T-helper 2 cell treated with Interferon-gamma antibody and Interleukin-4, amounts not matched to agents 5 μg/mL and 100 μg/mL, for 36 hours (primary cell): ENCODE data around the gene FSIP1.

Experiments
- DNase-seq: peaks from one replicate; pipeline ENCODE4 v3.0.0; 2021; ENCODE audit warnings: low spot score
- H3K27ac Mint-ChIP-seq: one replicate; pipeline ENCODE4 v1.8.0; 2021; ENCODE audit warnings: mild to moderate bottlenecking, mixed read lengths
- H3K27me3 Mint-ChIP-seq: one replicate; pipeline ENCODE4 v1.8.0; 2021; ENCODE audit warnings: low read depth, mixed read lengths
- H3K36me3 Mint-ChIP-seq: one replicate; pipeline ENCODE4 v1.8.0; 2021; ENCODE audit warnings: low read depth, mixed read lengths
- H3K4me1 Mint-ChIP-seq: one replicate; pipeline ENCODE4 v1.8.0; 2021; ENCODE audit warnings: low read depth, mixed read lengths
- H3K4me3 Mint-ChIP-seq: one replicate; pipeline ENCODE4 v1.8.0; 2022; ENCODE audit warnings: mild to moderate bottlenecking, moderate library complexity, mixed read lengths
- H3K9me3 Mint-ChIP-seq: one replicate; pipeline ENCODE4 v1.8.0; 2021; ENCODE audit warnings: mixed read lengths

The FSIP1 gene

DNA sequence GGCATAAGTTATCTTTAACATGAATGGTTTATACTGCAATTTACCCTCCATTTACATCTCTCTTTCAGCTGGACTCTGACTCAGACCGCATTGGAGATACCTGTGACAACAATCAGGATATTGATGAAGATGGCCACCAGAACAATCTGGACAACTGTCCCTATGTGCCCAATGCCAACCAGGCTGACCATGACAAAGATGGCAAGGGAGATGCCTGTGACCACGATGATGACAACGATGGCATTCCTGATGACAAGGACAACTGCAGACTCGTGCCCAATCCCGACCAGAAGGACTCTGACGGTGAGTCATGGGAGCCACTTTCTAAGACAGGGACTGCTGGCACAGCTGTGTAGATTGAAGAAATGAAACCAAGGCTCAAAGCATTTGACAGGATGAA lies 190.1 kb downstream of the FSIP1 start:
- Mint-ChIP-seq H3K4me1 (peaks cover 3% of the 10 kb centered on the region), H3K27ac (no peak overlapping the region), H3K4me3 (no peak overlapping the region), H3K9me3 (no peaks in the 10 kb centered on the region), H3K27me3 (peaks cover 12% of the 10 kb centered on the region), H3K36me3 (no peaks in the 10 kb centered on the region)
- DNase-seq: no peak

DNA sequence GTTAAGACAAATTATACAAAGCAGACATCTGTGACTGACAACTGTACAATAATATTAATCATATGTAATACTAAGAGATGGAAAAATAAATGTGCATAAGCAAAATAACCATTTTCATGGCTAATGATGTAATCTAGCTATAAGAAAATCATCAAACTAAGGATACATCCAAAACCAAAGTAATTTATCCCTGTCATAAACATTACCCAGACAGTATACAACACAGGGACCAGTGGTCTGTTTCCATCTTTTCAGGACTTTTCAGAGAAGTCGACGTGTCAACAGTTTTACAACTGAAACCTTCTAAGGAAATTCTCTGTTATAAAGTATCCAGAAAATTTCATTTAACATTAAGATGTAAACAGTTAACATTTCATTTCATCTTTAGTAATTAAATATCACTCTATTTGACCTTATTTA lies 190.7 kb downstream of the FSIP1 start:
- H3K27ac Mint-ChIP-seq: no peak overlapping the region
- H3K27me3 Mint-ChIP-seq: peaks cover 12% of the 10 kb centered on the region
- no peak overlapping the region for H3K4me3 Mint-ChIP-seq
- no peak for DNase-seq
- H3K36me3 Mint-ChIP-seq: no peaks in the 10 kb centered on the region
- no peaks in the 10 kb centered on the region for H3K9me3 Mint-ChIP-seq
- H3K4me1 Mint-ChIP-seq: peaks cover 3% of the 10 kb centered on the region

DNA sequence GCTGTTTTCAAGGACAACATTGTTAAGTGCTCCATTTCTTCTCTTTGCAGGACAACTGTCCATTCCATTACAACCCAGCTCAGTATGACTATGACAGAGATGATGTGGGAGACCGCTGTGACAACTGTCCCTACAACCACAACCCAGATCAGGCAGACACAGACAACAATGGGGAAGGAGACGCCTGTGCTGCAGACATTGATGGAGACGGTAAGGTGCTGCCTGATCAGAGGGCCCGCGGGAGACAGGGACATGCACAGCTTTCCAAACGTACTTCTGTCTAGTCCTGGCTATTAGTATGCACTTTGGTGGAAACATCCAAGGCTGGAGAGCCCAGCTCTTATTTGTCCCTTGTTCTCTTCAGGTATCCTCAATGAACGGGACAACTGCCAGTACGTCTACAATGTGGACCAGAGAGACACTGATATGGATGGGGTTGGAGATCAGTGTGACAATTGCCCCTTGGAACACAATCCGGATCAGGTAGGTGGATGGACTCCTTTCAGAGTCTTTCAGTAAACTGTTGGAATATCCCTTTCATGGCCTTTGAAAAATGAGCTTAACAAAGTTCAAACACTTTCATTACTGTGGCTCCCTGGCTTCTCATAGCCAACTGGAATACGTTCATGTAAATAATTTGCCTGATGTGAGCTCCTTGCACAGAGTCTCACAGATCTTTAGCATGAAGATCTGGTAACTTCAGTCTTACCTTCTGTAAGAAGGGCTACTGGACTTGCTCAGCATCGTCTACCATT lies 191.3 kb downstream of the FSIP1 start:
- Mint-ChIP-seq H3K4me3 (no peak overlapping the region), H3K36me3 (no peaks in the 10 kb centered on the region), H3K27ac (no peak overlapping the region), H3K9me3 (no peaks in the 10 kb centered on the region), H3K27me3 (peaks cover 12% of the 10 kb centered on the region), H3K4me1 (peaks cover 3% of the 10 kb centered on the region)
- DNase-seq: no peak

DNA sequence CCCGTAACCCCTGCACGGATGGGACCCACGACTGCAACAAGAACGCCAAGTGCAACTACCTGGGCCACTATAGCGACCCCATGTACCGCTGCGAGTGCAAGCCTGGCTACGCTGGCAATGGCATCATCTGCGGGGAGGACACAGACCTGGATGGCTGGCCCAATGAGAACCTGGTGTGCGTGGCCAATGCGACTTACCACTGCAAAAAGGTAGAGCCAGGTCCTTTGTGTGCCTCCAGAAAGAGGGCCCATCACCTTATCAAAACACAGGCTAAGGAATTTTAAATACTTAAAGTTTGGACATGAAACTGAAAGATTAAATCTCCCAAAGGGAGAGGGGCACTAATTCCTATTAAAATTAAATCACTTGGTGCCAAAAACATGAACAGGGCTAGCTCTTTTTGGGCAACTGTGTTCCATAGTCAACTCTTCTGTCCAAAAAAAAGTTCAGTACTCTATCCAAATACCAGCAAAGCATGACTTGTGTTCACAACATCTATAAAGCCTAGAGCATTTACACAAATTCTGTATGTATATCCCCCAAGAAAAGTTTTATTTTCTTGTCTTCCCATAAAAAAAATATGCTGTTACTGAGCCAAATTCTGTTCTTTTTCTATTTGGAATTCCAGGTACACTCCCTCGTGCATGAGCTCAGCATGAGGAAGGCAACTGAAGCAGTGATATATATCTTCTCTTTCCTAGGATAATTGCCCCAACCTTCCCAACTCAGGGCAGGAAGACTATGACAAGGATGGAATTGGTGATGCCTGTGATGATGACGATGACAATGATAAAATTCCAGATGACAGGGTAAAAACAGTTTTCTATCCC lies 192.6 kb downstream of the FSIP1 start:
- Mint-ChIP-seq H3K27me3 (peaks cover 18% of the 10 kb centered on the region), H3K4me3 (no peak overlapping the region), H3K9me3 (no peaks in the 10 kb centered on the region), H3K36me3 (no peaks in the 10 kb centered on the region), H3K27ac (no peak overlapping the region), H3K4me1 (peaks cover 4% of the 10 kb centered on the region)
- DNase-seq: no peak

DNA sequence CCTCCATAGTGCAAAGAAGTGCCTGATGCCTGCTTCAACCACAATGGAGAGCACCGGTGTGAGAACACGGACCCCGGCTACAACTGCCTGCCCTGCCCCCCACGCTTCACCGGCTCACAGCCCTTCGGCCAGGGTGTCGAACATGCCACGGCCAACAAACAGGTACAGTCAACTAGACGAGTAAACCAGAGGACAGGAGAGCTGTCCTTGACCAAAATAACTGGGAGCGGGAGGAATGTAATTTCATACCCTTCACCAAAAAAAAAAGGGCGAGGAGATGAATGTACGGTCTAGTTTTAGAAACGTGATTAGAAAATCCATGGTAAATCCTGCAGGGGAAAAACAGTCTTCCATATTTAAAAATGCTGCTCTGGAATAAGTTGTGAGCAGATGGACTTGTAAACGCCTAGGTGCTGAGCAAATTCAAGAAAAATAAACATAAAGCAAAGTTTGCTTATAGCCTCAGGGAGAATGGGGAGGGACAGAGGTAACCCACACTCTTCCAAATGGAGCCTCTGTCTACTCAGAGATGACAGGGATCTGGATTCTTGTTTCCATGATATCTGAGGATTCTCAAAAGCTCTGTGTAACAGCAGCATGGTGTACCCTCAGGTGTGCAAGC lies 193.3 kb downstream of the FSIP1 start:
- DNase-seq: no peak
- Mint-ChIP-seq H3K36me3 (no peaks in the 10 kb centered on the region), H3K27ac (no peak overlapping the region), H3K9me3 (no peaks in the 10 kb centered on the region), H3K4me1 (peaks cover 6% of the 10 kb centered on the region), H3K4me3 (no peak overlapping the region), H3K27me3 (peaks cover 21% of the 10 kb centered on the region)

DNA sequence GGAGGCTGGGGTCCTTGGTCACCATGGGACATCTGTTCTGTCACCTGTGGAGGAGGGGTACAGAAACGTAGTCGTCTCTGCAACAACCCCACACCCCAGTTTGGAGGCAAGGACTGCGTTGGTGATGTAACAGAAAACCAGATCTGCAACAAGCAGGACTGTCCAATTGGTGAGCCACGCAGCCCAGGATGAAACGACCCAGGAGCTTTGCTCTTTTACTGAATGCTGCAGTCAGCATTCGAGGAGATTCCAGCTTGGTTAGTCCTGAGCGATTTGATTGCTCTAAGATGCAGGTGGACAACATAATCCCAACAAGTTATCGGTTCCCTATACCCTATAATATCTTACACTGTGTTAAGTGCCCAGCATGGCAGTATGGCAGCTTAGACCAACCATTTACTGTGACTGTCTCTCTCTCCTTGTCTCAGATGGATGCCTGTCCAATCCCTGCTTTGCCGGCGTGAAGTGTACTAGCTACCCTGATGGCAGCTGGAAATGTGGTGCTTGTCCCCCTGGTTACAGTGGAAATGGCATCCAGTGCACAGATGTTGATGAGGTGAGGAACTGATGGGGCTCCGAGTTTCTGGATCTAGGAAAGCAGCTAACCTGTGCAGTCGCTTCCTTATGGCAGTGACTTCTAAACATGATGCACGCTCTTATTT lies 194.0 kb downstream of the FSIP1 start:
- no peak for DNase-seq
- Mint-ChIP-seq H3K36me3 (no peaks in the 10 kb centered on the region), H3K4me3 (no peak overlapping the region), H3K27me3 (peaks cover 19% of the 10 kb centered on the region), H3K27ac (no peak overlapping the region), H3K4me1 (peaks cover 2% of the 10 kb centered on the region), H3K9me3 (no peaks in the 10 kb centered on the region)

DNA sequence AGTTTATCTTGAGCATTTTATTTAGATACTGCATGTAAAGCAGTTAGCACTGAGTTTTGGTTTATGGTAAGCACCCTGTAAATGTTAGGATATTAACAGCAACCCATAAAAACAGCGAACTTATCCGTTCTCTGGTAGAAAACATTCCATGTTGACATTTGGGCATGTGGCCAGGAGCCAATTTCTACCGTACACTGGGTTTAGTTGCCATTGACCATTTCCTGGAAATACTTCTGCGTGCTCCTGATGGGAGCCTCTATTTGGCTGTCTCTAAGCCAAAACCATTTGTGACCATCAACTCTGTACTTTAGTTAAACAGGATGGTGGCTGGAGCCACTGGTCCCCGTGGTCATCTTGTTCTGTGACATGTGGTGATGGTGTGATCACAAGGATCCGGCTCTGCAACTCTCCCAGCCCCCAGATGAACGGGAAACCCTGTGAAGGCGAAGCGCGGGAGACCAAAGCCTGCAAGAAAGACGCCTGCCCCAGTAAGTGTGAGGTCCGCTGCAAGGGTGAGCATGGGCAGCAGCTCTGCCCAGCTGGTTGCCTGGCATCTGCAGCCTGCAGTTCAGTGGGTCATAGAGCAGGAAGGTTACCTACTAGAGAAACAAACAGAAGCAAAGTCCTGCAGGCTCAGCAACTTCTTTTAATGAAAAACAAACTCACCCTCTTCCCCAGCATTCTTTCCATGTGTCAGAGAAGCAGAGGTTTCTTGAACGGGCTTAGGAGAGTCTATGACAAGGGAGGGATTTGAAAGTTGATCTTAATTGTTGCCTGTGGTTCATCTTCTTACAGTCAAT lies 194.7 kb downstream of the FSIP1 start:
- Mint-ChIP-seq H3K9me3 (no peaks in the 10 kb centered on the region), H3K4me1 (peaks cover 2% of the 10 kb centered on the region), H3K36me3 (no peaks in the 10 kb centered on the region), H3K27me3 (peaks cover 24% of the 10 kb centered on the region), H3K27ac (no peak overlapping the region), H3K4me3 (no peak overlapping the region)
- DNase-seq: no peak

DNA sequence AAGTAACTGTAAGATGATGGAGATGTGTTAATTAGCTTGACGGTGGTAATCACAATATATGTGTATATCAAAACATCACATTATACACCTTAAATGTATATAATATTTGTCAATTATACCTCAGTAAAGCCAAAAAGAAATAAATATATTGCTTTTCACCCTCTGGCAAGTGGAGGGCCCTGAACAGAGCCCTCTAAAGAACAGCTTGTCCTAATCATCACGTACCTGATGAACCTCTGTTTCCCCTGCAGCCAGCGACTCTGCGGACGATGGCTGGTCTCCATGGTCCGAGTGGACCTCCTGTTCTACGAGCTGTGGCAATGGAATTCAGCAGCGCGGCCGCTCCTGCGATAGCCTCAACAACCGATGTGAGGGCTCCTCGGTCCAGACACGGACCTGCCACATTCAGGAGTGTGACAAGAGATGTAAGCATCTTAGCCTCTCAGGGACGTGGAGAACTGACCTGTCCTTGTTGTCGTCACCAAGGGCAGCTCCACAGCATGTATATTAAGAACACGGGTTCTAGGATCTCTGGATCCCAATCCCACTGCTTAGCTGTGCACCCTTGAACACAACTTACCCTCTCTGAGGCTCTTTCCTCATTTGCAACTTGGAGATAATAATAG lies 195.4 kb downstream of the FSIP1 start:
- H3K36me3 Mint-ChIP-seq: no peaks in the 10 kb centered on the region
- H3K4me1 Mint-ChIP-seq: peaks cover 2% of the 10 kb centered on the region
- no peak for DNase-seq
- no peak overlapping the region for H3K4me3 Mint-ChIP-seq
- H3K27ac Mint-ChIP-seq: no peak overlapping the region
- H3K27me3 Mint-ChIP-seq: peaks cover 28% of the 10 kb centered on the region
- no peaks in the 10 kb centered on the region for H3K9me3 Mint-ChIP-seq

DNA sequence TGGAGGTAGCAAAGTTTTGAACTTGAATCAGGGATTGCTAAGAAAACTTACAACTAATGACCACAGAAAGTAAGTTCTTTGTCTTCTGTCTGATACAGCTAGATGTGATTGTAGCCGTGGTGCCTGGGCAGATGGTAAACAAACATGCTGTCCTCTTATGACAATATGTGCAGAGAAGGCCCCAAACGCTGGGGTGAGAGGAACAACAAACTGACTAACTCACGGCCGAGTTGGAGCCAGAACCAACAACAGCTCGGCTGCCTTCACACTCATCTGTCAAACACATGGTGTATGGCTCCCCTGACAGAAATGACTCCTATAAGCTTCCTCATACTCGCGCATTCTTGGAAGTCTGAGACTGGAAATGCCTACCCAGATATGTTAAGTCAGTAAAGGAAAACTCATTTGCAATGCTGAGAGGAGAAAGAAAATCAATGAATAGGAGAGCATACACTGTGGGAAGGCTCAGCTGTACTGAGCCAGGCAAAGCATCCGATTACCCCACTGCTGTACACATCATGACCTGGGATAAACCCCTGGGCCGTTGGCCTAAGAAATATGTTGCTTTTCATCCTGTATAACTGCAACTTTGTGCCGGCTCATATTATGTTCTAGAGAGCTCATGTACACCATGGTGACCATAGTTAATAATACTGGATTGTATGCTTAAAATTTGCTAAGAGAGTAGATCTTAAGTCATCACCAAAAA lies 196.1 kb downstream of the FSIP1 start:
- Mint-ChIP-seq H3K36me3 (no peaks in the 10 kb centered on the region), H3K4me3 (no peak overlapping the region), H3K27ac (peak overlapping the region; percentile 7), H3K9me3 (no peaks in the 10 kb centered on the region), H3K27me3 (peaks cover 35% of the 10 kb centered on the region), H3K4me1 (peaks cover 4% of the 10 kb centered on the region)
- no peak for DNase-seq

DNA sequence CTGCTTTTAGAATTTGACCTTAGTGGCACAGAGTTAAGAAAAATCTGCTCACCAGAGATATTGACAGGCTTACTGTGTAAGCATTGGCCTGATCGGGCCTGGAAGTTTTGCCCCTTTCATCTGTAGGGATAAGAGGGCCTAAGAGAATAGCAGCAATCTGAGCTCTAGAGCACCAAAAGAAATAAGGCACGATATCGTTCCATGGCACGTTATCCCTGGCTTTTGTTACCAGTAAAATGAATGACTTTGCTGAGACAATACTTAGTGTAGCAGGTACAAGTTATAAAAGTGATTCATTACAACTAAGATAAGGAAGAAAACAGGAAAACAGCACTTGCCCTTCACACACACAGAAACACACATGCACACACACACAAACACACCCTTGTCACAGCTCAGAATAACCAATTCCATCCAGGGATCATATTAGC lies 196.8 kb downstream of the FSIP1 start:
- Mint-ChIP-seq H3K9me3 (no peaks in the 10 kb centered on the region), H3K4me1 (peaks cover 8% of the 10 kb centered on the region), H3K27me3 (peaks cover 39% of the 10 kb centered on the region), H3K36me3 (no peaks in the 10 kb centered on the region), H3K4me3 (no peak overlapping the region), H3K27ac (no peak overlapping the region)
- DNase-seq: no peak

DNA sequence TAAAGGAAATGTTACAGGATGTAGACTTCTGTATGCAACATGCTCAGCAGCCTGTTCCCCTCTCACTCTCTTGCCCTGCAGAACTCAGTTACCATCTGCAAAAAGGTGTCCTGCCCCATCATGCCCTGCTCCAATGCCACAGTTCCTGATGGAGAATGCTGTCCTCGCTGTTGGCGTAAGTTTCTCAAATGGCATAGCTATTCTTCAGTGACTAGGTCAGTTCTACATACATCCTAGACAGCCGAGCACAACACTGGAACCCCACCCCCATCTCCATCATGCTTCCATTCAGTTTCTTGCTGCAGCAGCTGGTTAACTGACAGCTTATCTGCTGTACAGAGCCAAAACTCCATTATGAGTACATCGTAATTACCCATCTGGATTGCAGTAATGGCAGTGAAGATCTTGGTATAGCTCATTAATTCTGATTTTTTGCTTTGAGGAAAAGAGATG lies 197.2 kb downstream of the FSIP1 start:
- H3K4me1 Mint-ChIP-seq: peaks cover 8% of the 10 kb centered on the region
- peaks cover 39% of the 10 kb centered on the region for H3K27me3 Mint-ChIP-seq
- DNase-seq: no peak
- H3K27ac Mint-ChIP-seq: no peak overlapping the region
- no peaks in the 10 kb centered on the region for H3K9me3 Mint-ChIP-seq
- no peaks in the 10 kb centered on the region for H3K36me3 Mint-ChIP-seq
- no peak overlapping the region for H3K4me3 Mint-ChIP-seq

DNA sequence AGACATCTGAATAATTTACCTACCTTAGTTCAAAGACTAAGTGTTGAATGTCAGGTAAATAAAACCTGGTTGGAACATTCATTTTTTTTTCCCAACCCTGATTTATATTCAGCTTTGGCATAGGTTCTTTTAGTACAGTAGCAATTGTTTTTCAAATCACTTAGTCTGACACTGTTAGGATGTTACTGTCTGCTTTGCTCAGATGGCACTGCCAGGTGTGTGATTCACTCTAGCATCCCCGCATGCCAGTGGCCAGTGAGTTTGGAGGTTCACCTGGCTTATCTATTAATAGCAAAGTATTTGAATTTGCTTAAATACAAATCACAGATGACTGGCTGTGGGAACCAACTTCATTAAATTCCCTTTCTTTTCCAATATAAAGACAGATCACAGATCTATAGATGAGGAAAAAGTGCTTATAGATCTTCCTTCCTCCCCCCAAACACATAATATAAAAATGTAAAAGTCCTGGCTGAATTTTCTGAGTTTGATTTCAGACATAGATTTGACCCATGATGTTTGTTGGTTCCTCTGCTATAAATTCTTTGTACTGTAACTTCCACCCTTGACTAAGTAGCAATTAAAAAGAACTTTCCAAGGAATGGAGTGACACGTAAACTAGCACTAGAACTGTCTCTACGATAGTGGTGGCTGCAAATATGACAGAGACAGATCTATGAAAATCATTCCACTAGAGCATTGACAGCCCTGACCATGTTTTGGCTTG lies 197.8 kb downstream of the FSIP1 start:
- Mint-ChIP-seq H3K9me3 (no peaks in the 10 kb centered on the region), H3K36me3 (no peaks in the 10 kb centered on the region), H3K27ac (no peak overlapping the region), H3K4me1 (peaks cover 10% of the 10 kb centered on the region), H3K27me3 (peaks cover 40% of the 10 kb centered on the region), H3K4me3 (no peak overlapping the region)
- DNase-seq: no peak
